ENCODE results near the gene RNU5B-1. TPM values are rescaled to one million over a fixed set of nuclear protein-coding genes. Genes with fewer than 3 reads are reported as not detected.

Gene RNU5B-1
- total and polyA plus RNA-seq, 9 of the 15 experiments (the other 6 are each of a cell fraction or from before 2014, with no cell fraction given) = 14.2 TPM; not detected in 8

GRCh38 chr15:65275728-65276126 lies 28.8 kb upstream of the RNU5B-1 start (continued):
- TF ChIP-seq ZNF318 (IDR thresholded peaks at IDR 0.05; ENCODE audit: borderline replicate concordance in 1 of 2, low read depth in 1 of 2) (peak in 1 of 2 experiments; percentile 48; a peak in 1 of 4 replicates), ASH1L (IDR thresholded peaks at IDR 0.05; ENCODE audit: borderline replicate concordance, low read depth, partially characterized antibody) (no peak), SOX6 (IDR thresholded peaks at IDR 0.05) (peak; percentile 67; the same call in 1 of the 2 replicates), CSDE1 (IDR thresholded peaks at IDR 0.05) (no peak), ID3 (CRISPR knock-in tag; IDR thresholded peaks at IDR 0.05) (no peak), ID3 (tag; IDR thresholded peaks at IDR 0.05) (peak; percentile 87), ZEB2 (IDR thresholded peaks at IDR 0.05) (peak; percentile 87), NR2C2 (CRISPR knock-in tag; IDR thresholded peaks at IDR 0.05) (no peak), NR2C2 (tag; IDR thresholded peaks at IDR 0.05) (peak; percentile 8; the same call in 1 of the 2 replicates), FOSL1 (tag; conservative IDR thresholded peaks at IDR 0.05) (peak; percentile 99), ETV5 (CRISPR knock-in tag; IDR thresholded peaks at IDR 0.05; ENCODE audit: low read depth) (no peak), NFE2 (IDR thresholded peaks at IDR 0.05; ENCODE audit: low read depth) (peak; percentile 61), SMARCC2 (IDR thresholded peaks at IDR 0.05; ENCODE audit: low read depth) (peak; percentile 88; the same call in 1 of the 2 replicates), ZNF239 (CRISPR knock-in tag; IDR thresholded peaks at IDR 0.05) (no peak), ZNF175 (CRISPR knock-in tag; IDR thresholded peaks at IDR 0.05; ENCODE audit: low read depth) (0 out of 2 replicates have a peak, but pooled peaks have one; percentile 43), SMARCA4 (IDR thresholded peaks at IDR 0.05) (peak; percentile 87), C11orf30 (IDR thresholded peaks at IDR 0.05; ENCODE audit: low read depth) (peak; percentile 59), ZBTB2 (IDR thresholded peaks at IDR 0.05) (no peak), NCOA1 (IDR thresholded peaks at IDR 0.05; ENCODE audit: low read depth) (peak; percentile 71), CREM (IDR thresholded peaks at IDR 0.05; ENCODE audit: low read depth) (0 out of 2 replicates have a peak, but pooled peaks have one; percentile 3)

Measured in K562 (cell line).